ENCODE measurements around the gene ANKHD1. TPM values are rescaled to one million over a fixed set of nuclear protein-coding genes. Genes with fewer than 3 reads are reported as not detected.
A peak's percentile ranks its signal among the peaks of the same experiment; 100 is the strongest.
"Not testable (repeated sequence)": the region's sequence is repeated elsewhere in the genome, so short reads cannot be mapped to it uniquely, and the experiment has no call there.

Gene ANKHD1
- total RNA-seq, 2 donors from 2014 or later: 114 to 131 TPM

DNA sequence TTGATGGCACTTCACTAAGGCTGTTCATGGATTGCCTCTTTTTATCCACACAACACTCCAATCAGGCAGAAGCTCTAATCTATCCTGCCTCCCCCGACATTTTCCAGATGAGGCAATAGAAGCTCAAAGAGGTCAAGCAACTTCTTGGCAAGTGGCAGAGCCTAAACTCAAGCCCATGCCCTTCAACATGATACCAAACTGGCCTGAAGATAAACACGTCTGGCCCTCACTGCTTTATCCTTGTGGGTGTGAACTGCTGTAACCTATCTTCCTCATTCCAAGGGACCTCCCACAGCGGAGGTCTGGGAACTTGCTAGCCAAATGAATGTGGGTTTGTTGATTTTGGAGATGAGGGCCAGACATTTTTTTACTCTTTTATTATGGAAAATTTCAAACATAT is 172.5 kb downstream of the ANKHD1 start:
- TF ChIP-seq POLR2A (IDR thresholded peaks at IDR 0.05): no peak
- TF ChIP-seq, protein P1, sequence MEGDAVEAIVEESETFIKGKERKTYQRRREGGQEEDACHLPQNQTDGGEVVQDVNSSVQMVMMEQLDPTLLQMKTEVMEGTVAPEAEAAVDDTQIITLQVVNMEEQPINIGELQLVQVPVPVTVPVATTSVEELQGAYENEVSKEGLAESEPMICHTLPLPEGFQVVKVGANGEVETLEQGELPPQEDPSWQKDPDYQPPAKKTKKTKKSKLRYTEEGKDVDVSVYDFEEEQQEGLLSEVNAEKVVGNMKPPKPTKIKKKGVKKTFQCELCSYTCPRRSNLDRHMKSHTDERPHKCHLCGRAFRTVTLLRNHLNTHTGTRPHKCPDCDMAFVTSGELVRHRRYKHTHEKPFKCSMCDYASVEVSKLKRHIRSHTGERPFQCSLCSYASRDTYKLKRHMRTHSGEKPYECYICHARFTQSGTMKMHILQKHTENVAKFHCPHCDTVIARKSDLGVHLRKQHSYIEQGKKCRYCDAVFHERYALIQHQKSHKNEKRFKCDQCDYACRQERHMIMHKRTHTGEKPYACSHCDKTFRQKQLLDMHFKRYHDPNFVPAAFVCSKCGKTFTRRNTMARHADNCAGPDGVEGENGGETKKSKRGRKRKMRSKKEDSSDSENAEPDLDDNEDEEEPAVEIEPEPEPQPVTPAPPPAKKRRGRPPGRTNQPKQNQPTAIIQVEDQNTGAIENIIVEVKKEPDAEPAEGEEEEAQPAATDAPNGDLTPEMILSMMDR (IDR thresholded peaks at IDR 0.05): no peak
- Histone ChIP-seq H3K9me3 (no peaks in the 10 kb centered on the region), H3K27me3 (no peaks in the 10 kb centered on the region), H3K36me3 (replicated peaks in 1 of 2; ENCODE audit: insufficient read depth in 1 of 2, low read depth in 2 of 2) (no peaks in the 10 kb centered on the region), H3K4me1 (no peaks in the 10 kb centered on the region), H3K27ac (peak overlapping the region in 2 of 4 donors; percentile 45 to 53), H3K4me3 (no peak overlapping the region)
- 27 to 30% methylated on average over 3 of the region's 3 CpGs for WGBS, 2 donors
- intact Hi-C loops (cut with DNase I): no loop called here
- DNase-seq: peak in 2 of 4 donors; percentile 38 to 41
- ATAC-seq: peak; percentile 67

DNA sequence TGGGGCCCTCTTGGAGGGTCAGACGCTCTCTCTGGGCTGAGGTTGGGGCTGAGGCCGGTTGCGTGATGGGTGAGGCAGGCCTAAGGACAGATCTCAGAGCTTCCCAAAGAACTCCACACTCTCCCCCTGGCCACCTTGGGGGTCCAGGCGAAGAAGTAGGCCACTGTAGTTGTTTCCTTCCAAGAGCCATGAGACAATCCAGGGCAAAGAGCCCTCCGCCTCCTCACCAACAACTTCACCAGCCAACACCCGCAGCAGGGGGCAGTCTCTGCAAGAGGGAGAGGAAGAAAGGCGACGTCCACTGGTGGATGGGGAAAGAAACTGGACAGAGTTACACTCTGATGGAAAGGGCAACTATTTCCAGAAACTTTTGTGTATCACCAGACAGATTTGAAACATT is 173.7 kb downstream of the ANKHD1 start:
- WGBS, 2 donors: 75 to 84% methylated on average over 8 of the region's 8 CpGs
- no peak for ATAC-seq
- H3K4me1 ChIP-seq: no peaks in the 10 kb centered on the region
- H3K4me3 ChIP-seq: no peak overlapping the region
- H3K27me3 ChIP-seq: no peaks in the 10 kb centered on the region
- H3K27ac ChIP-seq: no peak overlapping the region
- intact Hi-C loops (cut with DNase I): no loop called here
- H3K36me3 ChIP-seq (replicated peaks in 1 of 2; ENCODE audit: insufficient read depth in 1 of 2, low read depth in 2 of 2): no peaks in the 10 kb centered on the region
- no peaks in the 10 kb centered on the region for H3K9me3 ChIP-seq
- peak in 3 of 4 donors; percentile 34 to 54 (median 34) for DNase-seq
- TF ChIP-seq POLR2A (IDR thresholded peaks at IDR 0.05): no peak
- TF ChIP-seq, protein P1 (IDR thresholded peaks at IDR 0.05): peak in 4 of 7 experiments; percentile 21 to 40 (median 31)

DNA sequence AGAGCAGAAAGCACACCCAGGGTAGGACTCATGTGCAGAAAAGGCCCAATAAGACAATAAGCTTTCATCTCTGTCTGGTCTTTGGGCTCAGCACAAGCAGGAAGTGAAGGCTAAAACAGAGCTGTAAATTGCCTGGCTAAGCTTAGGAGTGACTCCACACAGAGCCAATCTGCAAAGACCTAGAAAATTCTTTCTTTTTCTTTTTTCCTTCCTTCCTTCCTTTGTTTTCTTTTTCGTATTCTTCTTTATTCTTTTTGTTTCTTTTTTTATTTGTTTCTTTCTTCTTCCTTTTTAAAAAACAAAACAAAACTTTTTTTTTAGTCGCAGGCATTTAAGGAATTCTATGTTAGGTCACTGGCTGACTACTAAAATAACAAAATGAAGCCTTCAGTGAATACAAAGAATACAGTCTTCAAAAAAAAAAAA is 175.2 kb downstream of the ANKHD1 start:
- no peak overlapping the region for H3K4me3 ChIP-seq
- H3K36me3 ChIP-seq (replicated peaks in 1 of 2; ENCODE audit: insufficient read depth in 1 of 2, low read depth in 2 of 2): no peaks in the 10 kb centered on the region
- WGBS, 2 donors: 56 to 62% methylated on average over 2 of the region's 2 CpGs
- H3K4me1 ChIP-seq: no peaks in the 10 kb centered on the region
- TF ChIP-seq, protein P1 (IDR thresholded peaks at IDR 0.05): no peak
- TF ChIP-seq POLR2A (IDR thresholded peaks at IDR 0.05): no peak
- peak overlapping the region in 1 of 4 donors; percentile 53 for H3K27ac ChIP-seq
- intact Hi-C loops (cut with DNase I): no loop called here
- no peak for DNase-seq
- no peaks in the 10 kb centered on the region for H3K9me3 ChIP-seq
- H3K27me3 ChIP-seq: no peaks in the 10 kb centered on the region
- ATAC-seq: no peak

DNA sequence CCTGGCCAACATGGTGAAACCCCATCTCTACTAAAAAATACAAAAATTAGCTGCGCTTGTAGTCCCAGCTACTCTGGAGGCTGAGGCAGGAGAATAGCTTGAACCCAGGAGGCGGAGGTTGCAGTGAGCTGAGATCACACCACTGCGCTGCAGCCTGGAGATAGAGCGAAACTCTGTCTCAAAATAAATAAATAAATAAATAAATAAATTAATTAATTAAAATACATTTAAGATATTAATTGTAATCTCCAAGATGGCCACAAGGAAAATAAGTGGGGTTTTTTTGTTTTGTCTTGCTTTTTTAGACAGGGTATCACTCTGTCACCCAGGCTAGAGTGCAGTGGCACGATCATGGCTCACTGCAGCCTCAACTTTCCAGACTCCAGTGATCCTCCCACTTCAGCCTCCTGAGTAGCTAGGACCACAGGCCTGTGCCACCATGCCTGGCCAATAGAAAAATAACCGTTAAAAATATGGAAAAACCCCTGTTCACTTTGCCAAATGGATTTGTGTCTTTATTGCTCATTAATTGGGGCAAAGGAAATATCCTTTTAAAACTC is 177.6 kb downstream of the ANKHD1 start:
- H3K4me1 ChIP-seq; H3K27ac ChIP-seq; H3K9me3 ChIP-seq; H3K4me3 ChIP-seq; ATAC-seq; DNase-seq; H3K36me3 ChIP-seq (replicated peaks in 1 of 2; ENCODE audit: insufficient read depth in 1 of 2, low read depth in 2 of 2); intact Hi-C loops (cut with DNase I); H3K27me3 ChIP-seq: not testable (repeated sequence)
- TF ChIP-seq, protein P1 (IDR thresholded peaks at IDR 0.05): peak in 1 of 7 experiments; percentile 24
- WGBS, 2 donors: 88 to 89% methylated on average over 6 of the region's 6 CpGs

DNA sequence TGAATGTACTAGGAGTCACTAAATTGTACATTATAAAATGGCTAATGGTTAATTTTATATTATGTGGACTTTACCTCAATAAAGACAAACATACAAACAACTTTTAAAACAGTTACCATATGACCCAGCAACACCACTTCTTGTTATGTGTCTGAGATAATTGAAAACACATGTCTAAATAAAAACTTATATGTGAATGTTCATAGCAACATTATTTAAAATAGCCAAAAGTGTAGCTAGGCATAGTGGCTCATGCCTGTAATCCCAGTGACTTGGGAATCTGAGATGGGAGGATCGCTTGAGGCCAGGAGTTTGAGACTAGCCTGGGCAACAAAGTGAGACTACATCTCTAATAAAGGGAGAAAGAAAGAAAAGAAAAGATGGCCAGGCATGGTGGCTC is 185.9 kb downstream of the ANKHD1 start:
- H3K27me3 ChIP-seq: no peaks in the 10 kb centered on the region
- no peaks in the 10 kb centered on the region for H3K36me3 ChIP-seq (replicated peaks in 1 of 2; ENCODE audit: insufficient read depth in 1 of 2, low read depth in 2 of 2)
- 79 to 100% methylated on average over 1 of the region's 1 CpG for WGBS, 2 donors
- intact Hi-C loops (cut with DNase I): no loop called here
- no peak overlapping the region for H3K27ac ChIP-seq
- ATAC-seq (no peak), DNase-seq (no peak)
- no peaks in the 10 kb centered on the region for H3K9me3 ChIP-seq
- H3K4me3 ChIP-seq: no peak overlapping the region
- H3K4me1 ChIP-seq: no peaks in the 10 kb centered on the region
- no peak for TF ChIP-seq POLR2A (IDR thresholded peaks at IDR 0.05)
- TF ChIP-seq, protein P1 (IDR thresholded peaks at IDR 0.05): no peak
